ENCODE measurements around the gene LTB.

LTB gene

DNA sequence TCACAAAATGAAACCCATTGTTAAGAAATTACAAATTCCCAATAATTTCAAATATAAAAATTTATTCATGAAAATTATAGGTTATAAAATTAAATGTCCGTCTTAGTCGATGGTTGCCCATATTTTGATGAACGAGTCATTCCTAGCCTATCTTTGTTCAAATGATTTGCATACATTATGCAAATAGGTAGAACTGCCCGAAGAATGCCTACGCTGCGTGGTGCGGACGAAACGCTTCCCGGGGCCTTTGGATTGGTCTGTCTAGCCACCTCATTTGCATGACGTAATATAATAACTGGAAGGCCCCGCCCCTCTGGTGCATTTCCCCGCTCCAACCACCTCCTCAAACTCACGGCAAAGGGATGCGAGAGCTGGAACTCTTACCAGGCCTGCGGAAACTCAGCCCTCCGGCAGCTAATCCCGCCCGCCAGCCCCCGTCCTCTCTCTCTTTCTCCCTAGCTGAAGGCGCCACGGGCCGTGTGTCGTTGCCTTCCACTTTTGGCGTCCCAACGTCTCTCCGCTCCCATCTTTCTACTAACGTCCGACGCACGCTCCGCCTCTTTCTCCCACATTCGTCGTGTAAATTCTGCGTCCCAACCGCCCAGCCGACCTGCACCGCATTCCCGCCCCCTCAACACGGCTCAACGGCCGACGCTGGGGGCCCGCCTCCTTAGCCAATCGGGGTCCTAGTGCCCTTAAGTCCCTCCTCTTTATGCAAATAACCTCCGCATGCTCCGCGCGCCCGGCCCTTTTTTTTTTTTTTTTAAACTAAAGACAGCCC lies 37.8 kb upstream of the LTB start:
- peak; percentile 98 for DNase-seq (ENCODE audit: low read depth)
- TF ChIP-seq, protein P1, sequence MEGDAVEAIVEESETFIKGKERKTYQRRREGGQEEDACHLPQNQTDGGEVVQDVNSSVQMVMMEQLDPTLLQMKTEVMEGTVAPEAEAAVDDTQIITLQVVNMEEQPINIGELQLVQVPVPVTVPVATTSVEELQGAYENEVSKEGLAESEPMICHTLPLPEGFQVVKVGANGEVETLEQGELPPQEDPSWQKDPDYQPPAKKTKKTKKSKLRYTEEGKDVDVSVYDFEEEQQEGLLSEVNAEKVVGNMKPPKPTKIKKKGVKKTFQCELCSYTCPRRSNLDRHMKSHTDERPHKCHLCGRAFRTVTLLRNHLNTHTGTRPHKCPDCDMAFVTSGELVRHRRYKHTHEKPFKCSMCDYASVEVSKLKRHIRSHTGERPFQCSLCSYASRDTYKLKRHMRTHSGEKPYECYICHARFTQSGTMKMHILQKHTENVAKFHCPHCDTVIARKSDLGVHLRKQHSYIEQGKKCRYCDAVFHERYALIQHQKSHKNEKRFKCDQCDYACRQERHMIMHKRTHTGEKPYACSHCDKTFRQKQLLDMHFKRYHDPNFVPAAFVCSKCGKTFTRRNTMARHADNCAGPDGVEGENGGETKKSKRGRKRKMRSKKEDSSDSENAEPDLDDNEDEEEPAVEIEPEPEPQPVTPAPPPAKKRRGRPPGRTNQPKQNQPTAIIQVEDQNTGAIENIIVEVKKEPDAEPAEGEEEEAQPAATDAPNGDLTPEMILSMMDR (conservative IDR thresholded peaks at IDR 0.05; ENCODE audit: control insufficient read depth, insufficient read depth, low read depth, low read length), result no peak
- peak overlapping the region; percentile 76 for H3K4me3 ChIP-seq (ENCODE audit: control insufficient read depth, low read depth, low read length)

DNA sequence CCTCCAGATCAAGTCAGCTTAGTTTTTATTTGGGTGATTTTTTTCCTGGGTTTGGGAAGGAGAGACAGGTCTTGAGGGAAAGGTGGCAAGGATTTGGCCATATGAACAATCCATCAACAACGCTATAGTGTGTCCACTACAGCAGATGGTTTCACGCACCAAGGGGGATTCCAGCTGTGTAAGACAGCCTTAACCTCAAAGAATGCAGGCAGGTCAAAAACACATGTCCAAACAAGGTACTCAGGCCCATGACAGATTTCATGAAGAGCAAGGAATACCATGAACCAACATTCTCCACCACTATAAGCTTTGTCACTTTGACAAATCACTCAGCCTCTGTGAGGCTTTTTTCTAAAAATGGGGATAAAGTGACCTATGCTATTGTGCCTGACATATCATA lies 34.8 kb upstream of the LTB start:
- DNase-seq (ENCODE audit: low read depth), result no peak
- H3K4me3 ChIP-seq (ENCODE audit: control insufficient read depth, low read depth, low read length), result no peak overlapping the region
- TF ChIP-seq, protein P1 (conservative IDR thresholded peaks at IDR 0.05; ENCODE audit: control insufficient read depth, insufficient read depth, low read depth, low read length), result no peak

DNA sequence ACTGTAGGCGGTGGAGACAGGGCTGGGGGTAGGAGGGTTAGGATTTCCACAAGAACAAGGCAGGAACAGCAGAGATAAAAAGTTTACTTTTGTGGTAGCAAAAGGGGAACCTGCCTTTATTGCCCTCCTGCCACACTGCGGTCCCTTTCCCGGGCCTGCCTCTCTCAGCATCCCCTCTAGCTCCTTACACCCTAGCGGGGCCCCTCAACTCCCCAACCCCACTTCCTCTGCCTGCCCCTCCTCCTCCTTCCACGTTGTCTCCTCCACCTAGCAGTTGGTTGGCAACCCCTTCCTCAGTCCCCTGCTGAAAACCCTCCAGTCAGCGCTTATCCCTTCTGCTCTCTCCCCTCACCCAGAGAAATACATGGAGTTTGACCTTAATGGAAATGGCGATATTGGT lies 33.5 kb upstream of the LTB start:
- no peak for DNase-seq (ENCODE audit: low read depth)
- no peak overlapping the region for H3K4me3 ChIP-seq (ENCODE audit: control insufficient read depth, low read depth, low read length)
- TF ChIP-seq, protein P1 (conservative IDR thresholded peaks at IDR 0.05; ENCODE audit: control insufficient read depth, insufficient read depth, low read depth, low read length), result no peak

DNA sequence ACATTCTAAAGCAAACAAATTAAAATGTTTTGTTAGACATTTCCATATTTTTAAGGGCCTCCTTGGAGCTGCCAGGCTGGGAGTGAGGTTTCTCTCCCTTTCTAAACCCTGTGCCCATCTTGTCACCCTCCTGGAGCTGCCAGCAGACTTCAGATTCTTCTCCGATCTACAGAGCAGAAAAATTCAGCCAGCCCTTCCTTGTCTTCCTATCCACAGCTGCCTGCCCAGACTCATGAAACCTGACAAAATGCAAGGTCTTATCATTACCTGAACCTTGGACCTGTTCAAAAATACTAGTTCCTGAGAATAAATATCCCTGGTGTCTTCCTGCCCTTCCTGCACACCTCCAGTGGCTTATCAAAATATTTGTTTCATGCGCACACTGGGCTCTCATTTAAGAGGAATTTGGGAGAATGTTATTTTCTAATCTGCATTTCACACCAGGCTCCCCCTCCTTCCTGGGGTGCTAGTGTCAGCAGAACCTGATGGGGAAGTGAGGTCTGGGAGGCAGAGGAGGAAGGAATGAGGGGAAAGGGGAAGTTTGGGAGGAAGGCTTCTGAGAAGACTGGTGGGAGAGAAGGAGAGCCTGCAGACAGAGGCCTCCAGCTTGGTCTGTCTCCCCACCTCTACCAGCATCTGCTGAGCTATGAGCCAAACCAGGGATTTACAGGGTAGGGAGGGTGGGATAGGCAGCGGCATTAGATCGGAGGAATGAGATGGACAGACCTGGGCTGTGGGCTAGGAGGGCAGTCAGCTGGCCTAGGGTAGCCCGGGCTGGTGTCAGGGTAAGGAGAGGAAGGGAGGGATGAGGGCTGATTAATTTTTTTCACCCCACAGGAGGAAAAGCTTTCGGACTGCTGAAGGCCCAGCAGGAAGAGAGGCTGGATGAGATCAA lies 32.7 kb upstream of the LTB start, which contains the start of gene AIF1:
Gene AIF1 (plus strand): TSS at position 551 of the 895 bp plus-strand sequence. CDS start 96 bp downstream, at position 647.
- H3K4me3 ChIP-seq (ENCODE audit: control insufficient read depth, low read depth, low read length), result no peak within 1 kb of the TSS
- no peak for DNase-seq (ENCODE audit: low read depth)
- TF ChIP-seq, protein P1 (conservative IDR thresholded peaks at IDR 0.05; ENCODE audit: control insufficient read depth, insufficient read depth, low read depth, low read length), result no peak

DNA sequence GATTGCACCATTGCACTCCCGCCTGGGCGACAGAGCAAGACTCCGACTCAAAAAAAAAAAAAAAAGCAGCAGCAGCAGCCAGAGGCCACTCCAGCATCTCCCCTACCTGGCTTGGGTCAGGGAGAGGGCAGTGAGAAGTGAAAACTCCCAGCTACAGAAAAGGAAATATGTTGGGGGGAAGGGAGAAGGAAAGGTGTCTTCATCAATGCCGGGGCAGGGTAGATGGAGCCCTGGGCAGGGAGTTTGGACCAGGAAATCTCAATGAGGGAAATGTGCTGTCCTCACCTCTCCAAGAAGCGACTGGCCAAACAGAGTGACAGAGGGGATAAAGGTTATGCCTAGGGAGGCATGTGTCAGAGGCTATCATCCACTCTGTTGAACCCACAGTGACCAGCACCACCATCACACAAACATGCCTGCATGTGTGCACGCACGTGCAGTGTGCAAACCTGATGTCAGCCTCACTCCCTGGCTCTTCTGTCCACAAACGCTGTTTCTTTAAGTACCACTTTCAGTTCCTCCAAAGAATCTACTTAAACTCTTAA lies 31.9 kb upstream of the LTB start:
- H3K4me3 ChIP-seq (ENCODE audit: control insufficient read depth, low read depth, low read length), result no peak overlapping the region
- no peak for DNase-seq (ENCODE audit: low read depth)
- TF ChIP-seq, protein P1 (conservative IDR thresholded peaks at IDR 0.05; ENCODE audit: control insufficient read depth, insufficient read depth, low read depth, low read length), result no peak

DNA sequence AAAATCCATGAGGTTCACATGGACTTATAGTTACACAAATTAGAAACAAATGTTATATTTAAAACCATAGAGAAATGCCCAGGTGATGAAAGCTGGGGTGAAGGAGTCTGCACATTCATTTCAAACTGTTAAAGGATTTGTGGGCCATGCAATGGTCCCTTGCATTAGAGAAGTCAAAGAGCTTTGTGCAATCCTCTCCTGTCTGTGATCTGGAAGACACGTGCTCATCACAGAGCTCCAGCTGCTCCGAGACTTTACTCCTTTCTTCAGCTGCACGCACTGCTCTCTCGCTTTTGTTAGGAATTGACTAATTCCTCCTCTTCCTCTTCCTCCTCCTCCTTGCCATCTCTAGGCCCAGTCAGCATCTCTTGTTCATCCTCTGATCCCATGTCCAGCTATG lies 28.7 kb upstream of the LTB start:
- H3K4me3 ChIP-seq (ENCODE audit: control insufficient read depth, low read depth, low read length), result no peak overlapping the region
- peak; percentile 38 for DNase-seq (ENCODE audit: low read depth)
- TF ChIP-seq, protein P1 (conservative IDR thresholded peaks at IDR 0.05; ENCODE audit: control insufficient read depth, insufficient read depth, low read depth, low read length), result no peak
